ENCODE data around the gene TULP4.

DNA sequence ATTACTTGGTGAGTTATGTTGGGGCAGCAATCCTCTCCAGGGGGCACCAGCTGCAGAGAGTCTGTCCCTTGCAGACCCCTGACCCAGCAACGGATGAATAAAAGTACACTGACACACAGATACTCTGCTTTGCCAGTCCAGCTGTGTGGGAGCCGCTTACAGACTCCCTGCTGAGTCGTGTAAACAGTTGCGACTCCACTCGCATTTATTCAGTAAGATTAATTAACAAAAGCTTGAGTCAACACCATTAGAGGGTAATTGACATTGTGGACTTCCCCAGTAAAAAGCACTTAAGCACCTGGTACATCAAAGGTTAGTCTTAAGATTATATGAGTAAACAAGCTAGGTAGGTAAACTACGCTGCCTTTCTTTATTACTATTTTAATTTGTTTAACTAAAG lies 155.7 kb downstream of the TULP4 start:
- TF ChIP-seq, protein P1, sequence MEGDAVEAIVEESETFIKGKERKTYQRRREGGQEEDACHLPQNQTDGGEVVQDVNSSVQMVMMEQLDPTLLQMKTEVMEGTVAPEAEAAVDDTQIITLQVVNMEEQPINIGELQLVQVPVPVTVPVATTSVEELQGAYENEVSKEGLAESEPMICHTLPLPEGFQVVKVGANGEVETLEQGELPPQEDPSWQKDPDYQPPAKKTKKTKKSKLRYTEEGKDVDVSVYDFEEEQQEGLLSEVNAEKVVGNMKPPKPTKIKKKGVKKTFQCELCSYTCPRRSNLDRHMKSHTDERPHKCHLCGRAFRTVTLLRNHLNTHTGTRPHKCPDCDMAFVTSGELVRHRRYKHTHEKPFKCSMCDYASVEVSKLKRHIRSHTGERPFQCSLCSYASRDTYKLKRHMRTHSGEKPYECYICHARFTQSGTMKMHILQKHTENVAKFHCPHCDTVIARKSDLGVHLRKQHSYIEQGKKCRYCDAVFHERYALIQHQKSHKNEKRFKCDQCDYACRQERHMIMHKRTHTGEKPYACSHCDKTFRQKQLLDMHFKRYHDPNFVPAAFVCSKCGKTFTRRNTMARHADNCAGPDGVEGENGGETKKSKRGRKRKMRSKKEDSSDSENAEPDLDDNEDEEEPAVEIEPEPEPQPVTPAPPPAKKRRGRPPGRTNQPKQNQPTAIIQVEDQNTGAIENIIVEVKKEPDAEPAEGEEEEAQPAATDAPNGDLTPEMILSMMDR (IDR thresholded peaks at IDR 0.05): no peak
- TF ChIP-seq, protein P2, sequence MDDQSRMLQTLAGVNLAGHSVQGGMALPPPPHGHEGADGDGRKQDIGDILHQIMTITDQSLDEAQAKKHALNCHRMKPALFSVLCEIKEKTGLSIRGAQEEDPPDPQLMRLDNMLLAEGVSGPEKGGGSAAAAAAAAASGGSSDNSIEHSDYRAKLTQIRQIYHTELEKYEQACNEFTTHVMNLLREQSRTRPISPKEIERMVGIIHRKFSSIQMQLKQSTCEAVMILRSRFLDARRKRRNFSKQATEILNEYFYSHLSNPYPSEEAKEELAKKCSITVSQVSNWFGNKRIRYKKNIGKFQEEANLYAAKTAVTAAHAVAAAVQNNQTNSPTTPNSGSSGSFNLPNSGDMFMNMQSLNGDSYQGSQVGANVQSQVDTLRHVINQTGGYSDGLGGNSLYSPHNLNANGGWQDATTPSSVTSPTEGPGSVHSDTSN (IDR thresholded peaks at IDR 0.05): no peak
- TF ChIP-seq MYC (IDR thresholded peaks at IDR 0.05; ENCODE audit: borderline replicate concordance, low read length): no peak
- TF ChIP-seq ZC3H11A (IDR thresholded peaks at IDR 0.05): no peak
- TF ChIP-seq, protein P3, sequence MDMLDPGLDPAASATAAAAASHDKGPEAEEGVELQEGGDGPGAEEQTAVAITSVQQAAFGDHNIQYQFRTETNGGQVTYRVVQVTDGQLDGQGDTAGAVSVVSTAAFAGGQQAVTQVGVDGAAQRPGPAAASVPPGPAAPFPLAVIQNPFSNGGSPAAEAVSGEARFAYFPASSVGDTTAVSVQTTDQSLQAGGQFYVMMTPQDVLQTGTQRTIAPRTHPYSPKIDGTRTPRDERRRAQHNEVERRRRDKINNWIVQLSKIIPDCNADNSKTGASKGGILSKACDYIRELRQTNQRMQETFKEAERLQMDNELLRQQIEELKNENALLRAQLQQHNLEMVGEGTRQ (IDR thresholded peaks at IDR 0.05): no peak
- no peak for TF ChIP-seq POLR2A (IDR thresholded peaks at IDR 0.05; ENCODE audit: low read length)
- TF ChIP-seq EP300 (IDR thresholded peaks at IDR 0.05): no peak
